HL-60 (cell line): ENCODE data around the gene MKRN1.

Experiments used
- DNase-seq, 2 experiments: peaks; one replicate each; pipeline ENCODE4 v3.0.0-alpha.2; 2010 to 2020; ENCODE audit warnings: low read depth in 1 of 2, low spot score in 1 of 2
- H3K27ac ChIP-seq: fragments of 250-450 bp; sonication (Bioruptor Pico); replicated peaks from 2 replicates; pipeline ENCODE4 v1.5.1; 2020; ENCODE audit warnings: mild to moderate bottlenecking, moderate library complexity
- H3K27me3 ChIP-seq: fragments of 250-450 bp; sonication (Bioruptor Pico); 2 replicates; pipeline ENCODE4 v1.5.1; 2021; ENCODE audit warnings: mild to moderate bottlenecking, moderate library complexity; ENCODE audit not compliant: insufficient read depth, poor library complexity, severe bottlenecking
- H3K4me3 ChIP-seq: replicated peaks from 2 replicates; pipeline ENCODE4 v1.5.1; 2011; ENCODE audit warnings: mild to moderate bottlenecking, control low read depth, low read length; ENCODE audit not compliant: insufficient read depth
- CTCF ChIP-seq: IDR thresholded peaks from one replicate; pipeline ENCODE4 v1.5.1; 2011; ENCODE audit warnings: low read length, control low read depth, inconsistent platforms; ENCODE audit not compliant: insufficient read depth
- GABPA ChIP-seq: IDR thresholded peaks from 2 replicates; pipeline ENCODE4 v1.6.1; 2012; ENCODE audit warnings: low read depth
- POLR2AphosphoS5 ChIP-seq: IDR thresholded peaks from 2 replicates; pipeline ENCODE4 v1.6.1; 2012; ENCODE audit warnings: low read depth
- REST ChIP-seq: IDR thresholded peaks from 2 replicates; pipeline ENCODE4 v1.6.1; 2012; ENCODE audit warnings: low read depth; ENCODE audit not compliant: insufficient replicate concordance
- SPI1 ChIP-seq: IDR thresholded peaks from 2 replicates; pipeline ENCODE4 v1.6.1; 2012; ENCODE audit warnings: low read depth, mild to moderate bottlenecking, borderline replicate concordance

Gene MKRN1

GRCh38 chr7:140478246-140479061 is 851 bp downstream of the MKRN1 start:
- H3K27ac ChIP-seq, result peak overlapping the region; percentile 89
- peak overlapping the region; percentile 92 for H3K4me3 ChIP-seq
- peak; percentile 15 to 63 for DNase-seq
- H3K27me3 ChIP-seq, result no peaks in the 10 kb centered on the region
- TF ChIP-seq POLR2AphosphoS5, result 0 out of 2 replicates have a peak, but pooled peaks have one; percentile 32
- no peak for TF ChIP-seq REST
- TF ChIP-seq GABPA, result no peak
- peak; percentile 21; the same call in 1 of the 2 replicates for TF ChIP-seq SPI1
- no peak for TF ChIP-seq CTCF

- no peak for TF ChIP-seq CTCF
- H3K27me3 ChIP-seq, result no peaks in the 10 kb centered on the region
- H3K27ac ChIP-seq, result no peak overlapping the region
- no peak overlapping the region for H3K4me3 ChIP-seq
- no peak for DNase-seq
Measured at GRCh38 chr7:140476698-140477261, 2.5 kb downstream of the MKRN1 start.

GRCh38 chr7:140475747-140476333 is 3.5 kb downstream of the MKRN1 start:
- peak in 1 of 2 experiments; percentile 43 for DNase-seq
- TF ChIP-seq CTCF, result no peak
- TF ChIP-seq POLR2AphosphoS5, result no peak
- TF ChIP-seq REST, result no peak
- no peak for TF ChIP-seq SPI1
- no peak for TF ChIP-seq GABPA
- no peak overlapping the region for H3K4me3 ChIP-seq

More at GRCh38 chr7:140475747-140476333, 3.5 kb downstream of the MKRN1 start:
- H3K27ac ChIP-seq, result no peak overlapping the region
- no peaks in the 10 kb centered on the region for H3K27me3 ChIP-seq
